PC-9 (cell line): ENCODE results near the gene ELMO3. TPM values are rescaled to one million over a fixed set of nuclear protein-coding genes. Genes with fewer than 3 reads are reported as not detected.

Experiments
- BruUV-seq: library from RNA; stranded (reverse); fragments of 400-500 nt; replicated peaks from 2 replicates; lab custom pipeline; 2021; lab: Mats Ljungman, UMichigan
- CTCF ChIA-PET: fragments of 300-600 bp; sonication (Branson Sonifier 250); formaldehyde crosslinking; loops from one replicate; lab custom pipeline; 2022; ENCODE audit warnings: antibody characterized with exemption; lab: Charles Lee
- POLR2A ChIA-PET: fragments of 300-600 bp; sonication (Branson Sonifier 250); formaldehyde crosslinking; loops from one replicate; lab custom pipeline; 2022; ENCODE audit warnings: antibody characterized with exemption; ENCODE audit not compliant: unreplicated experiment; lab: Charles Lee
- DNase-seq, 2 experiments: peaks; one replicate each; pipeline versions ENCODE4 v3.0.0 to v3.0.0-alpha.2; 2015 to 2022; ENCODE audit warnings: mixed read lengths in 1 of 2
- H2AFZ ChIP-seq: fragments of 200-600 bp; sonication (generic); 2 replicates; pipeline ENCODE4 v1.8.1; 2017; ENCODE audit warnings: antibody characterized with exemption
- H3F3A ChIP-seq: fragments of 200-600 bp; sonication (generic); 2 replicates; pipeline ENCODE4 v1.8.1; 2017; ENCODE audit warnings: antibody characterized with exemption, mild to moderate bottlenecking, low read depth; ENCODE audit not compliant: insufficient read depth
- H3K27ac ChIP-seq: fragments of 200-600 bp; sonication (generic); 2 replicates; pipeline ENCODE4 v1.6.1; 2016; ENCODE audit warnings: mixed run types
- H3K27me3 ChIP-seq: fragments of 200-600 bp; sonication (generic); 2 replicates; pipeline ENCODE4 v1.6.1; 2016; ENCODE audit warnings: low read depth, mixed run types; ENCODE audit not compliant: insufficient read depth
- H3K36me3 ChIP-seq: fragments of 200-600 bp; sonication (generic); 2 replicates; pipeline ENCODE4 v1.6.1; 2016; ENCODE audit warnings: low read depth, mixed run types
- H3K4me1 ChIP-seq: fragments of 200-600 bp; sonication (generic); replicated peaks from 2 replicates; pipeline ENCODE4 v1.6.1; 2016; ENCODE audit warnings: mixed run types; ENCODE audit not compliant: insufficient read depth
- H3K4me2 ChIP-seq: fragments of 200-600 bp; sonication (generic); 2 replicates; pipeline ENCODE4 v1.6.1; 2017; ENCODE audit warnings: mixed run types
- H3K4me3 ChIP-seq: fragments of 200-600 bp; sonication (generic); 2 replicates; pipeline ENCODE4 v1.6.1; 2016; ENCODE audit warnings: mixed run types
- H3K79me2 ChIP-seq: fragments of 200-600 bp; sonication (generic); 2 replicates; pipeline ENCODE4 v1.6.1; 2017; ENCODE audit warnings: low read depth, mixed run types
- H3K9me2 ChIP-seq: fragments of 200-600 bp; sonication (generic); 2 replicates; pipeline ENCODE4 v1.8.1; 2017; ENCODE audit warnings: mild to moderate bottlenecking; ENCODE audit not compliant: insufficient read depth
- H3K9me3 ChIP-seq: fragments of 200-600 bp; sonication (generic); 2 replicates; pipeline ENCODE4 v1.8.1; 2016; ENCODE audit warnings: low read depth; ENCODE audit not compliant: insufficient read depth
- H4K20me1 ChIP-seq: fragments of 200-600 bp; sonication (generic); 2 replicates; pipeline ENCODE4 v1.8.1; 2017; ENCODE audit not compliant: insufficient read depth
- CTCF ChIP-seq: fragments of 200-600 bp; sonication (generic); conservative IDR thresholded peaks from 2 replicates; pipeline ENCODE4 v1.6.1; 2017; ENCODE audit warnings: mixed run types, antibody characterized with exemption, mild to moderate bottlenecking, moderate library complexity
- EZH2 ChIP-seq: fragments of 200-600 bp; sonication (generic); IDR thresholded peaks from 2 replicates; pipeline ENCODE4 v1.8.0; 2017; ENCODE audit warnings: antibody characterized with exemption, low read depth
- intact Hi-C: fragments of 100-400 bp; cut with micrococcal nuclease; formaldehyde crosslinking; loops from one replicate; pipeline ENCODE4 v1.10.0; 2022; ENCODE audit not compliant: unreplicated experiment
- total RNA-seq: library from RNA; stranded (reverse); gene quantifications from 2 replicates; pipeline ENCODE4 v1.2.3, GENCODE V29; 2021

The ELMO3 gene
- total RNA-seq, 1 experiment from 2014 or later, result 32.4 TPM

- no peak overlapping the region for H3K27ac ChIP-seq
- H3K36me3 ChIP-seq, result peaks cover 25% of the 10 kb centered on the region; the same call in 1 of the 2 replicates
- POLR2A ChIA-PET, result no interaction called here
- peaks cover 57% of the 10 kb centered on the region for H3F3A ChIP-seq
- H2AFZ ChIP-seq, result no peak overlapping the region
- no peak overlapping the region for H3K4me2 ChIP-seq
- H3K4me1 ChIP-seq, result peaks cover 60% of the 10 kb centered on the region
- H3K79me2 ChIP-seq, result peaks cover 43% of the 10 kb centered on the region
- H3K9me3 ChIP-seq, result no peaks in the 10 kb centered on the region
- CTCF ChIA-PET, result no interaction called here
- intact Hi-C loops, result loop anchor here (10.0 kb wide), 2 partner anchors 199 to 269 kb away; partner anchors contain the start of gene TPPP3
- peak in 1 of 2 experiments; percentile 20 for DNase-seq
- H3K27me3 ChIP-seq, result no peaks in the 10 kb centered on the region
- no peaks in the 10 kb centered on the region for H3K9me2 ChIP-seq
- no peak for TF ChIP-seq CTCF
- TF ChIP-seq EZH2, result no peak
- BruUV-seq, result no TSS peak
- H3K4me3 ChIP-seq, result no peak overlapping the region
- H4K20me1 ChIP-seq, result peaks cover 16% of the 10 kb centered on the region
Observed at GRCh38 chr16:67195676-67196075, 3.3 kb upstream of the ELMO3 start.

GRCh38 chr16:67196881-67197280 lies 2.0 kb upstream of the ELMO3 start:
- peak in 1 of 2 experiments; percentile 43 for DNase-seq
- H4K20me1 ChIP-seq, result peaks cover 20% of the 10 kb centered on the region
- ChIA-PET CTCF (interaction anchor here (0.6 to 0.7 kb wide), 2 partner anchors 50 to 268 kb away, joined by 3 to 9 read pairs; partner anchors contain the start of gene FHOD1), POLR2A (no interaction called here)
- H3K36me3 ChIP-seq, result peaks cover 25% of the 10 kb centered on the region; the same call in 1 of the 2 replicates
- H3K4me3 ChIP-seq, result no peak overlapping the region
- no peaks in the 10 kb centered on the region for H3K9me2 ChIP-seq
- TF ChIP-seq EZH2, result no peak
- no peak for TF ChIP-seq CTCF
- BruUV-seq, result no TSS peak
- H3K27ac ChIP-seq, result no peak overlapping the region; the same call in 1 of the 2 replicates
- H2AFZ ChIP-seq, result no peak overlapping the region
- intact Hi-C loops, result loop anchor here (10.0 kb wide), 2 partner anchors 198 to 268 kb away; partner anchors contain the start of gene TPPP3
- H3K4me2 ChIP-seq, result no peak overlapping the region; the same call in 1 of the 2 replicates
- H3F3A ChIP-seq, result peaks cover 57% of the 10 kb centered on the region
- no peaks in the 10 kb centered on the region for H3K9me3 ChIP-seq
- peaks cover 54% of the 10 kb centered on the region for H3K4me1 ChIP-seq
- no peaks in the 10 kb centered on the region for H3K27me3 ChIP-seq
- peaks cover 52% of the 10 kb centered on the region for H3K79me2 ChIP-seq

GRCh38 chr16:67197704-67198103 lies 1.2 kb upstream of the ELMO3 start:
- H3K79me2 ChIP-seq, result peaks cover 45% of the 10 kb centered on the region
- H4K20me1 ChIP-seq, result peaks cover 20% of the 10 kb centered on the region
- H3K36me3 ChIP-seq, result peaks cover 25% of the 10 kb centered on the region; the same call in 1 of the 2 replicates
- peaks cover 57% of the 10 kb centered on the region for H3F3A ChIP-seq
- no peaks in the 10 kb centered on the region for H3K27me3 ChIP-seq
- no TSS peak for BruUV-seq
- H3K9me2 ChIP-seq, result no peaks in the 10 kb centered on the region
- POLR2A ChIA-PET, result interaction anchor here (0.6 to 1.1 kb wide), 4 partner anchors 30 to 303 kb away, joined by 4 to 7 read pairs (median 4); no protein-coding TSS in a partner anchor
- no peaks in the 10 kb centered on the region for H3K9me3 ChIP-seq
- TF ChIP-seq CTCF (no peak), EZH2 (no peak)
- H3K4me1 ChIP-seq, result peaks cover 54% of the 10 kb centered on the region
- no peak overlapping the region for H3K4me2 ChIP-seq
- H3K27ac ChIP-seq, result no peak overlapping the region; the same call in 1 of the 2 replicates
- intact Hi-C loops, result loop anchor here (2.0 to 10.0 kb wide), 4 partner anchors 47 to 267 kb away; partner anchors contain the start of genes B3GNT9 and TPPP3
- CTCF ChIA-PET, result interaction anchor here (0.6 to 1.8 kb wide), 9 partner anchors 29 to 267 kb away, joined by 3 to 9 read pairs (median 4); partner anchors contain the start of genes FHOD1 and TMEM208
- peak in 1 of 2 experiments; percentile 26 for DNase-seq
- no peak overlapping the region for H3K4me3 ChIP-seq
- H2AFZ ChIP-seq, result no peak overlapping the region
